Stomach (tissue), 9 donors: Measurements from ENCODE around the gene RBBP5. TPM values are rescaled to one million over a fixed set of nuclear protein-coding genes. Genes with fewer than 3 reads are reported as not detected.

ENCODE experiments used
- DNase-seq, 2 donors: peaks; one replicate each; pipeline versions ENCODE4 v3.0.0 to v3.0.0-alpha.2; 2013 to 2019
- H3K27ac ChIP-seq, 5 donors: fragments of 200-600 bp in 4 of 5; sonication (generic) in 4 of 5; one replicate each; pipeline ENCODE4 v1.5.1; 2013 to 2019; ENCODE audit warnings: mild to moderate bottlenecking in 1 of 5, moderate library complexity in 1 of 5
- H3K27me3 ChIP-seq, 3 donors: fragments of 200-600 bp; sonication (generic); one replicate each; pipeline ENCODE4 v1.5.1; 2017 to 2019; ENCODE audit warnings: mixed run types in 1 of 3
- H3K36me3 ChIP-seq, 4 donors: fragments of 200-600 bp; sonication (generic); 1 replicate in 3 of 4; 2 replicates in 1 of 4; pipeline ENCODE4 v1.5.1; 2016 to 2019
- H3K4me1 ChIP-seq, 4 donors: fragments of 200-600 bp; sonication (generic); one replicate each; pipeline ENCODE4 v1.5.1; 2016 to 2019
- H3K4me3 ChIP-seq, 4 donors: fragments of 200-600 bp; sonication (generic) in 3 of 4; one replicate each; pipeline ENCODE4 v1.5.1; 2016 to 2019; ENCODE audit warnings: mild to moderate bottlenecking in 1 of 4
- H3K9me3 ChIP-seq, 4 donors: fragments of 200-600 bp; sonication (generic); one replicate each; pipeline ENCODE4 v1.5.1; 2016 to 2019
- CTCF ChIP-seq, 7 experiments: fragments of 450-650 bp in 4 of 7; fragments of 200-600 bp in 3 of 7; sonication (generic) in 3 of 7; IDR thresholded peaks; one replicate each; pipeline ENCODE4 v1.5.1; 2016 to 2019; ENCODE audit warnings: antibody characterized with exemption in 7 of 7, control low read depth in 2 of 7, mild to moderate bottlenecking in 1 of 7
- EP300 ChIP-seq: sonication (generic); formaldehyde crosslinking; IDR thresholded peaks from one replicate; pipeline ENCODE4 v1.6.1; 2017; ENCODE audit warnings: antibody characterized with exemption
- POLR2A ChIP-seq, 4 donors: fragments of 450-650 bp; IDR thresholded peaks; one replicate each; pipeline ENCODE4 v1.6.1; 2016; ENCODE audit warnings: antibody characterized with exemption in 4 of 4, control low read depth in 2 of 4, mild to moderate bottlenecking in 1 of 4, moderate library complexity in 1 of 4
- POLR2AphosphoS5 ChIP-seq, 3 donors: sonication (generic); formaldehyde crosslinking; IDR thresholded peaks; one replicate each; pipeline ENCODE4 v1.6.1; 2016; ENCODE audit warnings: antibody characterized with exemption in 3 of 3
- WGBS, 5 donors: extraction: QIAGEN DNeasy Blood & Tissue Kit in 3 of 5; methylation state at CpG; one replicate each; pipeline versions ENCODE4 v1.1.5 to v1.1.7; 2013 to 2018; 5-methylcytosine and 5-hydroxymethylcytosine counted together
- intact Hi-C: fragments of 100-400 bp; cut with DNase I; formaldehyde crosslinking; loops from one replicate; pipeline ENCODE4 v1.15.1; 2023; ENCODE audit warnings: low total_unique reads
- polyA plus RNA-seq, 3 donors: library from polyadenylated mRNA; stranded (reverse); fragments of 200-250 nt; gene quantifications; one replicate each; pipeline ENCODE4 v1.2.3, GENCODE V29; 2013
- total RNA-seq, 5 donors: library from RNA; depleted of rRNA; stranded (reverse); fragments of >200 nt; gene quantifications; one replicate each; pipeline versions ENCODE4 v1.1.0 to v1.2.3, GENCODE V29; 2014 to 2016
- donor health status: healthy with polysubstance abuse.
- donor health status: Bipolar disorder and iron deficiency.
- donor health status: healthy.

Gene RBBP5
- total and polyA plus RNA-seq, 8 donors: 1.4 to 13.4 (median 5.3) TPM

- intact Hi-C loops: loop anchor here (5.0 kb wide), 1 partner anchor 69 kb away; no protein-coding TSS in a partner anchor
- Histone ChIP-seq H3K27me3 (peaks cover 0 to 36% (median 0%) of the 10 kb centered on the region in 3 donors), H3K27ac (no peak overlapping the region), H3K4me1 (no peaks in the 10 kb centered on the region), H3K4me3 (no peak overlapping the region), H3K36me3 (no peaks in the 10 kb centered on the region), H3K9me3 (no peaks in the 10 kb centered on the region)
- DNase-seq: no peak
- WGBS, 5 donors: 81 to 88% (median 82%) methylated on average over 13 of the region's 13 CpGs
- TF ChIP-seq POLR2A (IDR thresholded peaks at IDR 0.05) (no peak), POLR2AphosphoS5 (IDR thresholded peaks at IDR 0.05) (no peak), CTCF (IDR thresholded peaks at IDR 0.05) (no peak), EP300 (no peak)
Observed at GRCh38 chr1:205056188-205056611, 65.6 kb downstream of the RBBP5 start.

- H3K27me3 ChIP-seq: peaks cover 0 to 48% (median 0%) of the 10 kb centered on the region in 3 donors
- no peaks in the 10 kb centered on the region for H3K9me3 ChIP-seq
- H3K4me1 ChIP-seq: no peaks in the 10 kb centered on the region
- WGBS, 5 donors: 41 to 52% (median 46%) methylated on average over 7 of the region's 7 CpGs
- H3K27ac ChIP-seq: no peak overlapping the region
- intact Hi-C loops: no loop called here
- DNase-seq: no peak
- H3K4me3 ChIP-seq: no peak overlapping the region
- no peak for TF ChIP-seq POLR2AphosphoS5 (IDR thresholded peaks at IDR 0.05)
- TF ChIP-seq EP300: no peak
- TF ChIP-seq POLR2A (IDR thresholded peaks at IDR 0.05): no peak
- no peak for TF ChIP-seq CTCF (IDR thresholded peaks at IDR 0.05)
- H3K36me3 ChIP-seq: no peaks in the 10 kb centered on the region
Observed at GRCh38 chr1:205054013-205054412, 67.8 kb downstream of the RBBP5 start.

- intact Hi-C loops: no loop called here
- Histone ChIP-seq H3K36me3 (no peaks in the 10 kb centered on the region), H3K27me3 (peaks cover 0 to 55% (median 0%) of the 10 kb centered on the region in 3 donors), H3K4me3 (no peak overlapping the region), H3K4me1 (no peaks in the 10 kb centered on the region), H3K27ac (no peak overlapping the region), H3K9me3 (no peaks in the 10 kb centered on the region)
- 85 to 93% (median 91%) methylated on average over 5 of the region's 5 CpGs for WGBS, 5 donors
- no peak for DNase-seq
- no peak for TF ChIP-seq CTCF (IDR thresholded peaks at IDR 0.05)
- TF ChIP-seq POLR2A (IDR thresholded peaks at IDR 0.05): no peak
- TF ChIP-seq POLR2AphosphoS5 (IDR thresholded peaks at IDR 0.05): no peak
- TF ChIP-seq EP300: no peak
Observed at GRCh38 chr1:205053296-205053695, 68.5 kb downstream of the RBBP5 start.

- H3K27ac ChIP-seq: no peak overlapping the region
- no peak overlapping the region for H3K4me3 ChIP-seq
- 69 to 87% (median 76%) methylated on average over 9 to 11 of the region's 11 CpGs for WGBS, 5 donors
- intact Hi-C loops: no loop called here
- no peak for DNase-seq
- no peaks in the 10 kb centered on the region for H3K36me3 ChIP-seq
- H3K27me3 ChIP-seq: peaks cover 0 to 59% (median 5%) of the 10 kb centered on the region in 3 donors
- no peaks in the 10 kb centered on the region for H3K9me3 ChIP-seq
- no peaks in the 10 kb centered on the region for H3K4me1 ChIP-seq
- no peak for TF ChIP-seq EP300
- TF ChIP-seq CTCF (IDR thresholded peaks at IDR 0.05): no peak
- TF ChIP-seq POLR2A (IDR thresholded peaks at IDR 0.05): no peak
- TF ChIP-seq POLR2AphosphoS5 (IDR thresholded peaks at IDR 0.05): no peak
Observed at GRCh38 chr1:205052690-205053089, 69.1 kb downstream of the RBBP5 start.
